GM21576 (cell line): ENCODE results near the gene RPL12.

Experiments
- ATAC-seq: cut with Tn5 transposase; IDR thresholded peaks from one replicate; pipeline ENCODE4 v1.9.1; 2021; ENCODE audit warnings: mild to moderate bottlenecking, moderate library complexity; ENCODE audit not compliant: unreplicated experiment

Gene RPL12

GRCh38 chr9:127407492-127407843 is 43.7 kb downstream of the RPL12 start:
- no peak for ATAC-seq

GRCh38 chr9:127406799-127407491 is 44.3 kb downstream of the RPL12 start:
- ATAC-seq: no peak

GRCh38 chr9:127405344-127406125 is 45.7 kb downstream of the RPL12 start:
- ATAC-seq: no peak

- no peak for ATAC-seq
Measured at GRCh38 chr9:127404631-127405030, 46.6 kb downstream of the RPL12 start.

- no peak for ATAC-seq
Measured at GRCh38 chr9:127403507-127404192, 47.6 kb downstream of the RPL12 start.

GRCh38 chr9:127402401-127403090 is 48.7 kb downstream of the RPL12 start:
- no peak for ATAC-seq

GRCh38 chr9:127399736-127400269 is 51.4 kb downstream of the RPL12 start:
- ATAC-seq: no peak

- ATAC-seq: no peak
Measured at GRCh38 chr9:127398715-127399400, 52.3 kb downstream of the RPL12 start.

GRCh38 chr9:127398275-127398647 is 52.9 kb downstream of the RPL12 start:
- no peak for ATAC-seq
